ENCODE results near the gene SLC23A2. TPM values are rescaled to one million over a fixed set of nuclear protein-coding genes. Genes with fewer than 3 reads are reported as not detected.

Gene SLC23A2
- total RNA-seq, 4 donors from 2014 or later: 2.6 to 3.6 (median 3.1) TPM

DNA sequence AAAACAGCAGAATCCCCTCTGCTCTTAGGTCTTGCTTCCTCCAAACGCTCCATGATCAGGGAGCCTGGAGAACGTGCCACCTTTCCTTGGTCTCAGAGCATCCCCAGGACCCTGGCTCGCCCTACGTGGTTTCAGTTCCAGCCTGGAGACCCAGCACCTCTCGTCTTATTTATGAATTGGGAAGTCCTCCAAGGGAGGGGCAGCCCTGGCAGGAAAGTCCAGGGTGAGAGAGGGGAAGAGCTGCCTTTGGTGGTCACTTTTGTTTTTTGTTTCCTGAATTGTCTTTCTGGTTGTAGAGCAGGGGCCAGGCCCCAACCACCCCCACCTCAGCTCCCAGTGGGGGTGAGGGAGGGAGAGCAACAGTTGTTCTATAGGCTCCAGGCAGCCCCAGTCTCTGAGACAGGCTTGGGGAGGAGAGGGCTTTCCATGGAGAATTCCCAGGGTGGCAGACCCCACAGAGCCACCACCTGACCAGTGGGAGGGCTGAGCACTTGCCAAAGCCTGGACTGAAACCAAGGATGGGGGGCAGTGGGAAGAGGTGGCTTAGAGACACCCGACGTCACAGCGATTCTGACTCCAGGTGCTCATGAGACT, 190.8 kb downstream of the SLC23A2 start:
- TF ChIP-seq, protein P1, sequence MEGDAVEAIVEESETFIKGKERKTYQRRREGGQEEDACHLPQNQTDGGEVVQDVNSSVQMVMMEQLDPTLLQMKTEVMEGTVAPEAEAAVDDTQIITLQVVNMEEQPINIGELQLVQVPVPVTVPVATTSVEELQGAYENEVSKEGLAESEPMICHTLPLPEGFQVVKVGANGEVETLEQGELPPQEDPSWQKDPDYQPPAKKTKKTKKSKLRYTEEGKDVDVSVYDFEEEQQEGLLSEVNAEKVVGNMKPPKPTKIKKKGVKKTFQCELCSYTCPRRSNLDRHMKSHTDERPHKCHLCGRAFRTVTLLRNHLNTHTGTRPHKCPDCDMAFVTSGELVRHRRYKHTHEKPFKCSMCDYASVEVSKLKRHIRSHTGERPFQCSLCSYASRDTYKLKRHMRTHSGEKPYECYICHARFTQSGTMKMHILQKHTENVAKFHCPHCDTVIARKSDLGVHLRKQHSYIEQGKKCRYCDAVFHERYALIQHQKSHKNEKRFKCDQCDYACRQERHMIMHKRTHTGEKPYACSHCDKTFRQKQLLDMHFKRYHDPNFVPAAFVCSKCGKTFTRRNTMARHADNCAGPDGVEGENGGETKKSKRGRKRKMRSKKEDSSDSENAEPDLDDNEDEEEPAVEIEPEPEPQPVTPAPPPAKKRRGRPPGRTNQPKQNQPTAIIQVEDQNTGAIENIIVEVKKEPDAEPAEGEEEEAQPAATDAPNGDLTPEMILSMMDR (IDR thresholded peaks at IDR 0.05 in 4 of 5, conservative IDR thresholded peaks at IDR 0.05 in 1 of 5): no peak
- no peak for TF ChIP-seq POLR2A (IDR thresholded peaks at IDR 0.05)
- in situ Hi-C loops (cut with MboI; ENCODE audit: low sequenced_read_pairs in 4 of 4) (no loop called here), intact Hi-C loops (cut with DNase I; ENCODE audit: low total_unique reads) (no loop called here)
- no peak overlapping the region for H3K4me3 ChIP-seq
- ATAC-seq (no peak), DNase-seq (no peak)
- peak overlapping the region in 1 of 4 donors; percentile 6 for H3K27ac ChIP-seq
- no peaks in the 10 kb centered on the region for H3K27me3 ChIP-seq
- no peaks in the 10 kb centered on the region for H3K9me3 ChIP-seq
- peaks cover 0 to 6% of the 10 kb centered on the region in 2 donors for H3K4me1 ChIP-seq
- H3K36me3 ChIP-seq: no peaks in the 10 kb centered on the region

DNA sequence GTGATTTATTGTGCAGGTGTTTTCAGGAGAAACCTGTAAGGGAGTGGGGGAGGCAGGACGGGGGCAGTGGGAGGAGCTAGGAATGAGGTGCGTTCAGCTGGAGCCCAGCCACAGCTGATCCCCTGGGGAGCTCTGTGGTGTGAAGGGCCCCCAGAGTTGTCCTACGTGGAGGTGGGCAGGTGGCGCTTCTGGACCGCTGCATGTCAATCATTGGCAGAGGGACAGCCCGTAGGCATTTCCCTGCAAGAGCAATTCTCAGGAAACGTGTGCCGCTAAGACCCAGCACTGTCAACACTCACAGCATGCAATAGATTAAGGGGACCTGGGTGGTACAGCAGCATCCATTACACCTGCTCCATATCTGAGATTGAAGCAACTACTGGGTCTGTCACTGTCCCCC, 191.6 kb downstream of the SLC23A2 start:
- in situ Hi-C loops (cut with MboI; ENCODE audit: low sequenced_read_pairs in 4 of 4) (no loop called here), intact Hi-C loops (cut with DNase I; ENCODE audit: low total_unique reads) (no loop called here)
- H3K9me3 ChIP-seq: no peaks in the 10 kb centered on the region
- H3K36me3 ChIP-seq: no peaks in the 10 kb centered on the region
- ATAC-seq (no peak), DNase-seq (no peak)
- TF ChIP-seq, protein P1 (IDR thresholded peaks at IDR 0.05 in 4 of 5, conservative IDR thresholded peaks at IDR 0.05 in 1 of 5): no peak
- no peak for TF ChIP-seq POLR2A (IDR thresholded peaks at IDR 0.05)
- H3K4me3 ChIP-seq: no peak overlapping the region
- H3K27ac ChIP-seq: no peak overlapping the region
- H3K4me1 ChIP-seq: peaks cover 0 to 6% of the 10 kb centered on the region in 2 donors
- H3K27me3 ChIP-seq: no peaks in the 10 kb centered on the region

- H3K9me3 ChIP-seq: no peaks in the 10 kb centered on the region
- H3K4me1 ChIP-seq: peaks cover 0 to 2% of the 10 kb centered on the region in 2 donors
- in situ Hi-C loops (cut with MboI; ENCODE audit: low sequenced_read_pairs in 4 of 4): no loop called here
- DNase-seq (no peak), ATAC-seq (no peak)
- H3K4me3 ChIP-seq: no peak overlapping the region
- no peaks in the 10 kb centered on the region for H3K36me3 ChIP-seq
- no peaks in the 10 kb centered on the region for H3K27me3 ChIP-seq
- no peak overlapping the region for H3K27ac ChIP-seq
- intact Hi-C loops (cut with DNase I; ENCODE audit: low total_unique reads): no loop called here
- TF ChIP-seq POLR2A (IDR thresholded peaks at IDR 0.05): no peak
- TF ChIP-seq, protein P1 (IDR thresholded peaks at IDR 0.05 in 4 of 5, conservative IDR thresholded peaks at IDR 0.05 in 1 of 5): no peak
These were observed 192.4 kb downstream of the SLC23A2 start for GRCh38 chr20:4808872-4809271.

- ATAC-seq (no peak), DNase-seq (no peak)
- intact Hi-C loops (cut with DNase I; ENCODE audit: low total_unique reads) (no loop called here), in situ Hi-C loops (cut with MboI; ENCODE audit: low sequenced_read_pairs in 4 of 4) (no loop called here)
- TF ChIP-seq, protein P1 (IDR thresholded peaks at IDR 0.05 in 4 of 5, conservative IDR thresholded peaks at IDR 0.05 in 1 of 5): no peak
- TF ChIP-seq POLR2A (IDR thresholded peaks at IDR 0.05): no peak
- Histone ChIP-seq H3K9me3 (no peaks in the 10 kb centered on the region), H3K36me3 (no peaks in the 10 kb centered on the region), H3K4me1 (no peaks in the 10 kb centered on the region), H3K27me3 (no peaks in the 10 kb centered on the region), H3K27ac (no peak overlapping the region), H3K4me3 (no peak overlapping the region)
These were observed 195.5 kb downstream of the SLC23A2 start for GRCh38 chr20:4805663-4806449.
